Neural cell (in vitro differentiated cells): ENCODE measurements around the gene GNPDA2. TPM values are rescaled to one million over a fixed set of nuclear protein-coding genes. Genes with fewer than 3 reads are reported as not detected.
A peak's percentile ranks its signal among the peaks of the same experiment; 100 is the strongest.

ENCODE experiments used
- H2AFZ ChIP-seq: fragments of 200-600, 300-800 bp; sonication (generic), shearing (Covaris generic); 2 replicates; pipeline ENCODE4 v1.6.0; 2014; ENCODE audit warnings: low read depth, mild to moderate bottlenecking, antibody characterized with exemption, low read length, moderate library complexity
- H3F3A ChIP-seq: fragments of 200-600 bp; shearing (Covaris generic); 2 replicates; pipeline ENCODE4 v1.6.1; 2016; ENCODE audit warnings: mild to moderate bottlenecking, moderate library complexity, mixed read lengths, antibody characterized with exemption, low read length; ENCODE audit not compliant: insufficient read depth, poor library complexity, severe bottlenecking
- H3K27ac ChIP-seq: fragments of 200-600, 300-800 bp; sonication (generic), shearing (Covaris generic); 2 replicates; pipeline ENCODE4 v1.5.1; 2014; ENCODE audit warnings: mild to moderate bottlenecking, low read length, moderate library complexity
- H3K27me3 ChIP-seq: fragments of 300-800, 200-600 bp; sonication (generic), shearing (Covaris generic); 2 replicates; pipeline ENCODE4 v1.6.0; 2014; ENCODE audit warnings: mild to moderate bottlenecking, low read depth, low read length, moderate library complexity; ENCODE audit not compliant: insufficient read depth
- H3K36me3 ChIP-seq: fragments of 300-800, 200-600 bp; sonication (generic), shearing (Covaris generic); 2 replicates; pipeline ENCODE4 v1.5.1; 2014; ENCODE audit warnings: mild to moderate bottlenecking, antibody characterized with exemption, low read length, moderate library complexity; ENCODE audit not compliant: insufficient read depth
- H3K4me2 ChIP-seq: fragments of 300-800, 200-600 bp; sonication (generic), shearing (Covaris generic); 2 replicates; pipeline ENCODE4 v1.6.0; 2014; ENCODE audit warnings: mild to moderate bottlenecking, low read length
- H3K4me3 ChIP-seq: fragments of 300-800, 200-600 bp; sonication (generic), shearing (Covaris generic); 2 replicates; pipeline ENCODE4 v1.5.1; 2014; ENCODE audit warnings: mild to moderate bottlenecking, low read length, moderate library complexity
- H3K79me2 ChIP-seq: fragments of 200-600 bp; shearing (Covaris generic); replicated peaks from 2 replicates; pipeline ENCODE4 v1.6.0; 2014; ENCODE audit warnings: mild to moderate bottlenecking, low read length, moderate library complexity; ENCODE audit not compliant: insufficient read depth
- H3K9ac ChIP-seq: fragments of 300-800, 200-600 bp; sonication (generic), shearing (Covaris generic); 2 replicates; pipeline ENCODE4 v1.6.1; 2016; ENCODE audit warnings: mild to moderate bottlenecking, low read length, mixed read lengths
- H3K9me2 ChIP-seq: fragments of 200-600 bp; shearing (Covaris generic); 2 replicates; pipeline ENCODE4 v1.6.1; 2016; ENCODE audit warnings: mild to moderate bottlenecking, low read length, mixed read lengths; ENCODE audit not compliant: insufficient read depth
- H3K9me3 ChIP-seq: fragments of 200-600, 300-800 bp; sonication (generic), shearing (Covaris generic); 2 replicates; pipeline ENCODE4 v1.6.1; 2016; ENCODE audit warnings: mild to moderate bottlenecking, mixed run types, low read length, moderate library complexity, mixed read lengths
- H4K20me1 ChIP-seq: fragments of 200-600 bp; shearing (Covaris generic); 2 replicates; pipeline ENCODE4 v1.6.1; 2016; ENCODE audit warnings: mild to moderate bottlenecking, mixed run types; ENCODE audit not compliant: insufficient read depth
- EP300 ChIP-seq: fragments of 450-650 bp; conservative IDR thresholded peaks from 2 replicates; pipeline ENCODE4 v1.6.1; 2014; ENCODE audit warnings: antibody characterized with exemption, mild to moderate bottlenecking, moderate library complexity; ENCODE audit not compliant: poor library complexity, severe bottlenecking
- EZH2 ChIP-seq: fragments of 200-600, 300-800 bp; shearing (Covaris generic), sonication (generic); IDR thresholded peaks from 2 replicates; pipeline ENCODE4 v1.6.1; 2014; ENCODE audit warnings: antibody characterized with exemption, low read length, borderline replicate concordance, mild to moderate bottlenecking; ENCODE audit not compliant: insufficient read depth, poor library complexity, severe bottlenecking
- MXI1 ChIP-seq: fragments of 450-650 bp; conservative IDR thresholded peaks from 2 replicates; pipeline ENCODE4 v1.6.1; 2014; ENCODE audit warnings: antibody characterized with exemption, mild to moderate bottlenecking; ENCODE audit not compliant: poor library complexity, severe bottlenecking
- POLR2AphosphoS5 ChIP-seq: IDR thresholded peaks from 2 replicates; pipeline ENCODE4 v1.6.1; 2012
- RAD21 ChIP-seq: fragments of 450-650 bp; conservative IDR thresholded peaks from 2 replicates; pipeline ENCODE4 v1.6.1; 2014; ENCODE audit warnings: antibody characterized with exemption, mild to moderate bottlenecking, moderate library complexity
- SMC3 ChIP-seq: fragments of 450-650 bp; conservative IDR thresholded peaks from 2 replicates; pipeline ENCODE4 v1.6.1; 2014; ENCODE audit warnings: antibody characterized with exemption, mild to moderate bottlenecking, moderate library complexity; ENCODE audit not compliant: poor library complexity
- TAF1 ChIP-seq: IDR thresholded peaks from 2 replicates; pipeline ENCODE4 v1.6.1; 2012; ENCODE audit warnings: low read depth
- polyA plus RNA-seq: library from polyadenylated mRNA; depleted of rRNA; stranded (reverse); fragments of >200 nt; gene quantifications from 2 replicates; pipeline ENCODE4 v1.2.3, GENCODE V29; 2014
- TF ChIP-seq, protein P1 (sequence below): IDR thresholded peaks from 2 replicates; pipeline ENCODE4 v1.6.1; 2012; ENCODE audit warnings: borderline replicate concordance
- TF ChIP-seq, protein P2 (sequence below): fragments of 450-650 bp; IDR thresholded peaks from 2 replicates; pipeline ENCODE4 v1.5.1; 2014; ENCODE audit warnings: antibody characterized with exemption, mild to moderate bottlenecking, moderate library complexity; ENCODE audit not compliant: poor library complexity, severe bottlenecking

Gene GNPDA2
- polyA plus RNA-seq, 1 donor from 2014 or later: 40.7 TPM

DNA sequence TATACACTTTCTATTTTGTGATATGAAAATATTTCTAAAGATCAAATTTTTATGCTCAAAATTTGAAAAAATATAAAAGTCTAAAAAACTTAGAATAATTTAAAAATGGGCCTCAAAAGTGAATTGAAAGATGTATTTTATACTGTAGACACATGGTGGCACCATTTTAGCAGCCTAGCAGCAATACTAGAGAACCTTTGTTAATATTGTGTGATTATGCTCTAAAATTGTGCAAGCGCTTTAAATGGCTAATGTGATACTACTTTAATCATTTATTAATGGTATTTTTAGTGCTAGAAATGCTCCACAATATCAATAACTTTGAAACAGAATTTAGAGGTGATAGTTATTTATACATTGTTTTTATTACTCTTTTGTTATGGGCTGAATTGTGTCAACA is 51.9 kb downstream of the GNPDA2 start:
- no peak overlapping the region for H3K4me2 ChIP-seq
- no peak overlapping the region for H3K9ac ChIP-seq
- no peak overlapping the region for H2AFZ ChIP-seq
- H3K79me2 ChIP-seq: peaks cover 8% of the 10 kb centered on the region
- no peaks in the 10 kb centered on the region for H3K9me3 ChIP-seq
- H3K9me2 ChIP-seq: no peaks in the 10 kb centered on the region
- no peaks in the 10 kb centered on the region for H3K36me3 ChIP-seq
- no peak for TF ChIP-seq EZH2
- no peak for TF ChIP-seq SMC3
- TF ChIP-seq RAD21: peak; percentile 33
- TF ChIP-seq POLR2AphosphoS5: no peak
- TF ChIP-seq, protein P1, sequence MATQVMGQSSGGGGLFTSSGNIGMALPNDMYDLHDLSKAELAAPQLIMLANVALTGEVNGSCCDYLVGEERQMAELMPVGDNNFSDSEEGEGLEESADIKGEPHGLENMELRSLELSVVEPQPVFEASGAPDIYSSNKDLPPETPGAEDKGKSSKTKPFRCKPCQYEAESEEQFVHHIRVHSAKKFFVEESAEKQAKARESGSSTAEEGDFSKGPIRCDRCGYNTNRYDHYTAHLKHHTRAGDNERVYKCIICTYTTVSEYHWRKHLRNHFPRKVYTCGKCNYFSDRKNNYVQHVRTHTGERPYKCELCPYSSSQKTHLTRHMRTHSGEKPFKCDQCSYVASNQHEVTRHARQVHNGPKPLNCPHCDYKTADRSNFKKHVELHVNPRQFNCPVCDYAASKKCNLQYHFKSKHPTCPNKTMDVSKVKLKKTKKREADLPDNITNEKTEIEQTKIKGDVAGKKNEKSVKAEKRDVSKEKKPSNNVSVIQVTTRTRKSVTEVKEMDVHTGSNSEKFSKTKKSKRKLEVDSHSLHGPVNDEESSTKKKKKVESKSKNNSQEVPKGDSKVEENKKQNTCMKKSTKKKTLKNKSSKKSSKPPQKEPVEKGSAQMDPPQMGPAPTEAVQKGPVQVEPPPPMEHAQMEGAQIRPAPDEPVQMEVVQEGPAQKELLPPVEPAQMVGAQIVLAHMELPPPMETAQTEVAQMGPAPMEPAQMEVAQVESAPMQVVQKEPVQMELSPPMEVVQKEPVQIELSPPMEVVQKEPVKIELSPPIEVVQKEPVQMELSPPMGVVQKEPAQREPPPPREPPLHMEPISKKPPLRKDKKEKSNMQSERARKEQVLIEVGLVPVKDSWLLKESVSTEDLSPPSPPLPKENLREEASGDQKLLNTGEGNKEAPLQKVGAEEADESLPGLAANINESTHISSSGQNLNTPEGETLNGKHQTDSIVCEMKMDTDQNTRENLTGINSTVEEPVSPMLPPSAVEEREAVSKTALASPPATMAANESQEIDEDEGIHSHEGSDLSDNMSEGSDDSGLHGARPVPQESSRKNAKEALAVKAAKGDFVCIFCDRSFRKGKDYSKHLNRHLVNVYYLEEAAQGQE: no peak
- TF ChIP-seq, protein P2, sequence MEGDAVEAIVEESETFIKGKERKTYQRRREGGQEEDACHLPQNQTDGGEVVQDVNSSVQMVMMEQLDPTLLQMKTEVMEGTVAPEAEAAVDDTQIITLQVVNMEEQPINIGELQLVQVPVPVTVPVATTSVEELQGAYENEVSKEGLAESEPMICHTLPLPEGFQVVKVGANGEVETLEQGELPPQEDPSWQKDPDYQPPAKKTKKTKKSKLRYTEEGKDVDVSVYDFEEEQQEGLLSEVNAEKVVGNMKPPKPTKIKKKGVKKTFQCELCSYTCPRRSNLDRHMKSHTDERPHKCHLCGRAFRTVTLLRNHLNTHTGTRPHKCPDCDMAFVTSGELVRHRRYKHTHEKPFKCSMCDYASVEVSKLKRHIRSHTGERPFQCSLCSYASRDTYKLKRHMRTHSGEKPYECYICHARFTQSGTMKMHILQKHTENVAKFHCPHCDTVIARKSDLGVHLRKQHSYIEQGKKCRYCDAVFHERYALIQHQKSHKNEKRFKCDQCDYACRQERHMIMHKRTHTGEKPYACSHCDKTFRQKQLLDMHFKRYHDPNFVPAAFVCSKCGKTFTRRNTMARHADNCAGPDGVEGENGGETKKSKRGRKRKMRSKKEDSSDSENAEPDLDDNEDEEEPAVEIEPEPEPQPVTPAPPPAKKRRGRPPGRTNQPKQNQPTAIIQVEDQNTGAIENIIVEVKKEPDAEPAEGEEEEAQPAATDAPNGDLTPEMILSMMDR: peak; percentile 42
- no peak for TF ChIP-seq MXI1
- TF ChIP-seq TAF1: no peak
- no peak for TF ChIP-seq EP300
- H3F3A ChIP-seq: no peaks in the 10 kb centered on the region
- H3K4me3 ChIP-seq: no peak overlapping the region
- H3K27me3 ChIP-seq: no peaks in the 10 kb centered on the region
- H4K20me1 ChIP-seq: no peaks in the 10 kb centered on the region
- no peak overlapping the region for H3K27ac ChIP-seq

DNA sequence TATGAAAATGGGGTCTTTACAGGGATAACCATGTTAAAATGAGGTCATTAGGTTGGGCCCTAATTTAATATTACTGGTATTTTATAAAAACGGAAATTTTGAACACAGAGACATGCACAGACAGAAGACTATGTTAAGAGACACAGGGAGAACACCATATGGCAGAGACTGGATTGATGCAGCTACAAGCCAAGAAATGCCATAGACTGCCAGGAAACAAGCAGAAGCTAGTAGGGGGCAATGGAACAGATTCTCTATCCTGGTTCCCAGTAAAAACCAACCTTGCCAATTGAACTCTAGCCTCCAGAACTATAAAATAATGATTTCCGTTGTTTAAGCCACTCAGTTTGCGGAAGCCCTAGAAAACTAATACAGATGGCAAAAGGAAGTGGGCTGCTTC is 54.7 kb downstream of the GNPDA2 start:
- no peak overlapping the region for H3K27ac ChIP-seq
- H2AFZ ChIP-seq: no peak overlapping the region
- no peaks in the 10 kb centered on the region for H3K36me3 ChIP-seq
- H3K9me2 ChIP-seq: no peaks in the 10 kb centered on the region
- H3K27me3 ChIP-seq: no peaks in the 10 kb centered on the region
- H4K20me1 ChIP-seq: no peaks in the 10 kb centered on the region
- H3K4me2 ChIP-seq: no peak overlapping the region
- H3K79me2 ChIP-seq: no peaks in the 10 kb centered on the region
- H3K9ac ChIP-seq: no peak overlapping the region
- H3F3A ChIP-seq: no peaks in the 10 kb centered on the region
- TF ChIP-seq, protein P2: no peak
- TF ChIP-seq MXI1 (no peak), RAD21 (no peak)
- no peak overlapping the region for H3K4me3 ChIP-seq
- no peaks in the 10 kb centered on the region for H3K9me3 ChIP-seq
